ENCODE data around the gene TBC1D5.
"Not testable (repeated sequence)": the region's sequence is repeated elsewhere in the genome, so short reads cannot be mapped to it uniquely, and the experiment has no call there.

The TBC1D5 gene

GRCh38 chr3:17143893-17144664, 598.4 kb downstream of the TBC1D5 start:
- DNase-seq (ENCODE audit: low read depth in 2 of 2, low spot score in 1 of 2): no peak

- DNase-seq (ENCODE audit: low read depth in 2 of 2, low spot score in 1 of 2): no peak
These were observed 599.9 kb downstream of the TBC1D5 start for GRCh38 chr3:17142516-17142915.

- no peak for DNase-seq (ENCODE audit: low read depth in 2 of 2, low spot score in 1 of 2)
These were observed 600.7 kb downstream of the TBC1D5 start for GRCh38 chr3:17141699-17142098.

GRCh38 chr3:17140670-17141505, 601.5 kb downstream of the TBC1D5 start:
- no peak for DNase-seq (ENCODE audit: low read depth in 2 of 2, low spot score in 1 of 2)

GRCh38 chr3:17138246-17139039, 604.0 kb downstream of the TBC1D5 start:
- DNase-seq (ENCODE audit: low read depth in 2 of 2, low spot score in 1 of 2): no peak

- DNase-seq (ENCODE audit: low read depth in 2 of 2, low spot score in 1 of 2): no peak
These were observed 605.1 kb downstream of the TBC1D5 start for GRCh38 chr3:17137321-17137826.

GRCh38 chr3:17136136-17136721, 606.2 kb downstream of the TBC1D5 start:
- DNase-seq (ENCODE audit: low read depth in 2 of 2, low spot score in 1 of 2): no peak

GRCh38 chr3:17135696-17136095, 606.7 kb downstream of the TBC1D5 start:
- no peak for DNase-seq (ENCODE audit: low read depth in 2 of 2, low spot score in 1 of 2)

- DNase-seq (ENCODE audit: low read depth in 2 of 2, low spot score in 1 of 2): no peak
These were observed 608.5 kb downstream of the TBC1D5 start for GRCh38 chr3:17133632-17134545.

- no peak for DNase-seq (ENCODE audit: low read depth in 2 of 2, low spot score in 1 of 2)
These were observed 609.9 kb downstream of the TBC1D5 start for GRCh38 chr3:17132286-17133115.

- DNase-seq (ENCODE audit: low read depth in 2 of 2, low spot score in 1 of 2): no peak
These were observed 611.5 kb downstream of the TBC1D5 start for GRCh38 chr3:17130956-17131355.

GRCh38 chr3:17129556-17129955, 612.9 kb downstream of the TBC1D5 start:
- no peak for DNase-seq (ENCODE audit: low read depth in 2 of 2, low spot score in 1 of 2)

GRCh38 chr3:17128671-17129070, 613.8 kb downstream of the TBC1D5 start:
- DNase-seq (ENCODE audit: low read depth in 2 of 2, low spot score in 1 of 2): not testable (repeated sequence)

- no peak for DNase-seq (ENCODE audit: low read depth in 2 of 2, low spot score in 1 of 2)
These were observed 616.5 kb downstream of the TBC1D5 start for GRCh38 chr3:17125738-17126442.

GRCh38 chr3:17122758-17123157, 619.7 kb downstream of the TBC1D5 start:
- no peak for DNase-seq (ENCODE audit: low read depth in 2 of 2, low spot score in 1 of 2)

- DNase-seq (ENCODE audit: low read depth in 2 of 2, low spot score in 1 of 2): no peak
These were observed 621.1 kb downstream of the TBC1D5 start for GRCh38 chr3:17121336-17121735.

- no peak for DNase-seq (ENCODE audit: low read depth in 2 of 2, low spot score in 1 of 2)
These were observed 622.3 kb downstream of the TBC1D5 start for GRCh38 chr3:17120115-17120514.
